Activated effector memory CD4-positive, alpha-beta T cell treated with Interleukin-2 at 50 U/mL for 16 hours (primary cell): ENCODE results near the gene CCDC86.
"Not testable (repeated sequence)": the region's sequence is repeated elsewhere in the genome, so short reads cannot be mapped to it uniquely, and the experiment has no call there.

Experiments used
- DNase-seq: peaks from one replicate; pipeline ENCODE4 v3.0.0-alpha.2; 2020

The CCDC86 gene

GRCh38 chr11:60841797-60842667, at the start of gene CCDC86:
Gene CCDC86, plus strand, starts transcription at chr11:60842113. Its CDS starts 12 bp downstream, at chr11:60842125.
- DNase-seq = peak; percentile 97

- no peak for DNase-seq
Measured at GRCh38 chr11:60792521-60792920, 49.4 kb upstream of the CCDC86 start.

- no peak for DNase-seq
Measured at GRCh38 chr11:60795291-60795690, 46.6 kb upstream of the CCDC86 start.

- no peak for DNase-seq
Measured at GRCh38 chr11:60797846-60798630, 43.9 kb upstream of the CCDC86 start.

- no peak for DNase-seq
Measured at GRCh38 chr11:60798631-60799030, 43.3 kb upstream of the CCDC86 start.

- DNase-seq = no peak
Measured at GRCh38 chr11:60801194-60801593, 40.7 kb upstream of the CCDC86 start.

GRCh38 chr11:60803273-60803936, 38.5 kb upstream of the CCDC86 start:
- no peak for DNase-seq

GRCh38 chr11:60809249-60809648, 32.7 kb upstream of the CCDC86 start:
- DNase-seq = no peak

- DNase-seq = no peak
Measured at GRCh38 chr11:60809691-60810090, 32.2 kb upstream of the CCDC86 start.

- no peak for DNase-seq
Measured at GRCh38 chr11:60810151-60810550, 31.8 kb upstream of the CCDC86 start.

GRCh38 chr11:60810569-60810968, 31.3 kb upstream of the CCDC86 start:
- no peak for DNase-seq

- DNase-seq = no peak
Measured at GRCh38 chr11:60813324-60813723, 28.6 kb upstream of the CCDC86 start.

- DNase-seq = no peak
Measured at GRCh38 chr11:60814112-60814511, 27.8 kb upstream of the CCDC86 start.

GRCh38 chr11:60816590-60817157, 25.2 kb upstream of the CCDC86 start:
- DNase-seq = no peak

GRCh38 chr11:60818057-60818456, 23.9 kb upstream of the CCDC86 start:
- DNase-seq = no peak

GRCh38 chr11:60821827-60822599, 19.9 kb upstream of the CCDC86 start:
- no peak for DNase-seq

- DNase-seq = not testable (repeated sequence)
Measured at GRCh38 chr11:60823745-60824306, 18.1 kb upstream of the CCDC86 start.

GRCh38 chr11:60825118-60825517, 16.8 kb upstream of the CCDC86 start:
- no peak for DNase-seq

GRCh38 chr11:60825790-60826189, 16.1 kb upstream of the CCDC86 start:
- DNase-seq = no peak

GRCh38 chr11:60830478-60831142, 11.3 kb upstream of the CCDC86 start:
- no peak for DNase-seq

GRCh38 chr11:60831143-60831500, 10.8 kb upstream of the CCDC86 start:
- peak; percentile 64 for DNase-seq
